Heart right ventricle (tissue), 16 donors: ENCODE data around the gene SH2D3A. TPM values are rescaled to one million over a fixed set of nuclear protein-coding genes. Genes with fewer than 3 reads are reported as not detected.
"Not testable (repeated sequence)": the region's sequence is repeated elsewhere in the genome, so short reads cannot be mapped to it uniquely, and the experiment has no call there.

ENCODE experiments used
- ATAC-seq, 8 donors: fragments of 200-7000 bp; cut with Tn5 transposase; one replicate each; pipeline ENCODE4 v1.9.1; 2020; ENCODE audit warnings: mild to moderate bottlenecking in 8 of 8, moderate library complexity in 8 of 8, moderate number of reproducible peaks in 1 of 8
- DNase-seq, 2 donors: peaks; one replicate each; pipeline ENCODE4 v3.0.0-alpha.2; 2020
- H3K27ac ChIP-seq, 10 donors: fragments of 200-600 bp; sonication (generic) in 2 of 10; one replicate each; pipeline versions ENCODE4 v1.5.0 to v1.8.0; 2020 to 2022; ENCODE audit warnings: mild to moderate bottlenecking in 3 of 10
- H3K27me3 ChIP-seq, 7 donors: fragments of 200-600 bp; one replicate each; pipeline ENCODE4 v1.8.0; 2021 to 2022; ENCODE audit warnings: mild to moderate bottlenecking in 2 of 7
- H3K36me3 ChIP-seq, 9 donors: fragments of 200-600 bp; sonication (generic) in 1 of 9; one replicate each; pipeline versions ENCODE4 v1.5.0 to v1.8.0; 2020 to 2022; ENCODE audit warnings: mild to moderate bottlenecking in 2 of 9
- H3K4me1 ChIP-seq, 9 donors: fragments of 200-600 bp; sonication (generic) in 1 of 9; one replicate each; pipeline versions ENCODE4 v1.5.0 to v1.8.0; 2020 to 2022; ENCODE audit warnings: mild to moderate bottlenecking in 4 of 9
- H3K4me3 ChIP-seq, 10 donors: fragments of 200-600 bp; sonication (generic) in 2 of 10; one replicate each; pipeline versions ENCODE4 v1.5.0 to v1.8.0; 2020 to 2022; ENCODE audit warnings: mild to moderate bottlenecking in 7 of 10, moderate library complexity in 2 of 10
- H3K9me3 ChIP-seq, 11 donors: fragments of 200-600 bp in 10 of 11; sonication (generic) in 2 of 11; one replicate each; pipeline versions ENCODE4 v1.5.0 to v1.8.0; 2013 to 2022; ENCODE audit warnings: mild to moderate bottlenecking in 2 of 11, control low read depth in 1 of 11, moderate library complexity in 1 of 11
- WGBS, 2 donors: extraction: QIAGEN DNeasy Blood & Tissue Kit; methylation state at CpG; one replicate each; pipeline ENCODE4 v1.1.7; 2013; ENCODE audit warnings: inconsistent platforms in 1 of 2; 5-methylcytosine and 5-hydroxymethylcytosine counted together
- intact Hi-C, 10 donors: fragments of 100-400 bp; cut with DNase I; formaldehyde crosslinking; loops; one replicate each; pipeline versions ENCODE4 v1.11.1 to v1.14.2; 2022
- polyA plus RNA-seq, 2 donors: library from polyadenylated mRNA; stranded (reverse); fragments of 200-250 nt; gene quantifications; one replicate each; pipeline ENCODE4 v1.2.3, GENCODE V29; 2013
- total RNA-seq, 10 donors: library from RNA; stranded (reverse); fragmentation: NEBNext Ultra II Directional in 3 of 10; extraction: Animal tissue kit (Norgen Biotek cat#: 25700) in 3 of 10; gene quantifications; one replicate each; pipeline versions ENCODE4 v1.2.1 to v1.2.4, GENCODE V29; 2021 to 2023
- TF ChIP-seq, protein P1 (sequence below), 9 donors: fragments of 200-600 bp; sonication (generic) in 2 of 9; IDR thresholded peaks; one replicate each; pipeline versions ENCODE4 v1.5.0 to v1.8.0; 2021 to 2022; ENCODE audit warnings: antibody characterized with exemption in 9 of 9, mild to moderate bottlenecking in 5 of 9, moderate library complexity in 1 of 9
- donor health status: Arrhythmogenic right ventricular cardiomyopathy.
- donor health status: ischemic (EF 13 %, LVEDD 7.1; RV severe dilation, severe dysfunction).
- donor health status: healthy with polysubstance abuse.
- donor health status: DM: no; HTN: yes; CAD: no.
- donor health status: DM: no; HTN: no; CAD: no.
- donor health status: ischemic (EF 25% LVEDD 6.9; RV normal size, moderate dysfunction).
- donor health status: ischemic (EF 25% LVEDD 5.7; RV mildly dilated, moderate dysfunction).
- donor health status: healthy.
- donor health status: DM: yes; HTN: yes; CAD: no.
- donor health status: Ischemic cardiomyopathy.
- donor health status: ischemic (EF 35%, LVEDD 5.7; RV mildly dilated, moderate dysfunction).
- donor health status: nonischemic (EF 11% LVEDD 7.7; RV severe dilation, severe dysfunction).
- donor health status: DM: yes; HTN: yes; CAD: no.
- donor health status: PGD.
- donor health status: ischemic (EF 29% LVEDD 5.4; RV normal size, mild dysfunction).
- donor health status: nonischemic (EF 23%, LVEDD 6.1; RV moderate dilation, normal function).

SH2D3A gene
- total and polyA plus RNA-seq, 12 donors, result 0.16 to 0.79 (median 0.36) TPM; not detected in 5

DNA sequence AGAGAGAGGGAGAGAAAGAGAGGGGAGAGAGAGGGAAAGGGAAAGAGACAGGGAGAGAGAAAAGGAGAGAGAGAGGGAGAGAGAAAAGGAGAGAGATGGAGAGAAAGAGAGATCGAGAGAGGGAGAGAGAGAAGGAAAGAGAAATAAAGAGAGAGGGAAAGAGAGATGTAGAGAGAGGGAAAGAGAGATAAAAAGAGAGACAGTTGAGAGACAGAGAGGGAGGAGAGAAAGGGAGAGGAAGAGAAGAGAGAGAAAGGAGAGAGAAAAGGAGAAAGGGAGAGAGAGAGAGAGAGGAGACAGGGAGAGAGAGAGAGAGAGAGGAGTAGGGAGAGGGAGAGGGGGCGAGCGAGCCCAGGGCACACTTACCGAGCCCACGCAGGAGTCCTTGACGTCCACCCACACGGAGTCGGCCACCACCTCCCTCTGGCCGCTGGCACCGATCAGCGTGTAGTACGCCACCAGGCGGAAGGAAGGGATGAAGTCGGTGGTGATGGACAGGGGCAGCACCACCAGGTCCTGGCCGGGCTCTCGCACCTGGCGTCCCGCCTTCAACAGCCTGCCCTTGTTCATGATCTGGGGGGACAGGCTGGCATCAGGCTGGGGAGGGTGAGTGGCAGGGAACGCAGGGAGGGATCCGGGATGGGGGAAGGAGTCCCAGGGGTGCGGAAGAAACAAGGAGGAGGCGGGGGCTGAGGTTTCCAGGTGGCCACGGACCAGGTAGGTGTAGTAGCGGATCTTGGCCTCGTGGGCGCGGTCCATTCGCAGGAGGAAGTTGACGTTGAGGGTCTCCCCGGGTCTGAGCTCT, 56.8 kb downstream of the SH2D3A start:
- ATAC-seq, result no peak
- H3K27ac ChIP-seq, result no peak overlapping the region

DNA sequence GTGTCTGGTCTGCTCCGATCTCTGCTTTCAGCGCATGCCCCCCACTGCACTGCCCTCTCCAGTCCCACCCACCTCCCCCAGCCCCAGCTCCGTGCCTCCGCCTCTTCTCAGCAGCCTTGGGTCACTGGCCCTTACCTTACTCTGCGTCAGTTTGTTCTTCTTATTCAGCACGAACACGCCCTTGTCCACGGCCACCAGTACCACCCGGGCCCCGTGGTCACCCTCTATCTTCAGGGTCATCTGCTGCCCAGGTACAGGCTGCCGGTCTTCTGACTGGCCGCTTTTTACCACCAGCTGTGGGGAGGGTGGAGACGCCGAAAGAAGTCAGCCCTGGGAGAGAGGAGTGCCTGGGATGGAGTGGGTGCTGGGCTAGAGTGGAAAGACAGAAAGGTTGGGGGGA, 57.7 kb downstream of the SH2D3A start:
- Histone ChIP-seq H3K9me3 (no peaks in the 10 kb centered on the region), H3K27me3 (peaks cover 0 to 54% (median 44%) of the 10 kb centered on the region in 7 donors), H3K36me3 (peaks cover 0 to 9% (median 0%) of the 10 kb centered on the region in 9 donors), H3K4me3 (no peak overlapping the region), H3K27ac (no peak overlapping the region), H3K4me1 (no peaks in the 10 kb centered on the region)
- intact Hi-C loops, result no loop called here
- WGBS, 2 donors, result 44 to 47% methylated on average over 14 of the region's 14 CpGs
- ATAC-seq, result no peak
- TF ChIP-seq, protein P1, sequence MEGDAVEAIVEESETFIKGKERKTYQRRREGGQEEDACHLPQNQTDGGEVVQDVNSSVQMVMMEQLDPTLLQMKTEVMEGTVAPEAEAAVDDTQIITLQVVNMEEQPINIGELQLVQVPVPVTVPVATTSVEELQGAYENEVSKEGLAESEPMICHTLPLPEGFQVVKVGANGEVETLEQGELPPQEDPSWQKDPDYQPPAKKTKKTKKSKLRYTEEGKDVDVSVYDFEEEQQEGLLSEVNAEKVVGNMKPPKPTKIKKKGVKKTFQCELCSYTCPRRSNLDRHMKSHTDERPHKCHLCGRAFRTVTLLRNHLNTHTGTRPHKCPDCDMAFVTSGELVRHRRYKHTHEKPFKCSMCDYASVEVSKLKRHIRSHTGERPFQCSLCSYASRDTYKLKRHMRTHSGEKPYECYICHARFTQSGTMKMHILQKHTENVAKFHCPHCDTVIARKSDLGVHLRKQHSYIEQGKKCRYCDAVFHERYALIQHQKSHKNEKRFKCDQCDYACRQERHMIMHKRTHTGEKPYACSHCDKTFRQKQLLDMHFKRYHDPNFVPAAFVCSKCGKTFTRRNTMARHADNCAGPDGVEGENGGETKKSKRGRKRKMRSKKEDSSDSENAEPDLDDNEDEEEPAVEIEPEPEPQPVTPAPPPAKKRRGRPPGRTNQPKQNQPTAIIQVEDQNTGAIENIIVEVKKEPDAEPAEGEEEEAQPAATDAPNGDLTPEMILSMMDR (IDR thresholded peaks at IDR 0.05), result no peak
- no peak for DNase-seq

More for the DNA sequence above, 56.8 kb downstream of the SH2D3A start:
- H3K9me3 ChIP-seq, result no peaks in the 10 kb centered on the region
- WGBS, 2 donors, result 19 to 21% methylated on average over 29 to 30 of the region's 30 CpGs
- H3K36me3 ChIP-seq, result peaks cover 0 to 7% (median 0%) of the 10 kb centered on the region in 9 donors
- no peak overlapping the region for H3K4me3 ChIP-seq
- H3K4me1 ChIP-seq, result no peaks in the 10 kb centered on the region
- peaks cover 0 to 58% (median 44%) of the 10 kb centered on the region in 7 donors for H3K27me3 ChIP-seq
- intact Hi-C loops, result no loop called here
- TF ChIP-seq, protein P1 (IDR thresholded peaks at IDR 0.05), result no peak
- no peak for DNase-seq

DNA sequence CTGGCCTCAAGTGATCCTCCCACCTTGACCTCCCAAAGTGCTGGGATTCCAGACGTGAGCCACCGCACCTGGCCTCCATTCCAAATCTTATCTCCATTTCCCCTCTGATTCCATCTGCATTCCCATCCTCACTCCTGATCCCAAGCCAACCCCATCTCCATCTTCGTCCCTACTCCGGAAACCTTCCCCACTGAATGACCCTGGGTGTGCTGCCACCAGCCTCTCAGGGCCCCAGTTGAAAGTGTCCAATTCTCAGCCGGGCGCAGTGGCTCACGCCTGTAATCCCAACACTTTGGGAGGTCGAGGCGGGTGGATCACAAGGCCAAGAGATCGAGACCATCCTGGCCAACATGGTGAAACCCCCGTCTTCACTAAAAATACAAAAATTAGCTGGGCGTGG, 58.3 kb downstream of the SH2D3A start:
- intact Hi-C loops, H3K9me3 ChIP-seq, DNase-seq, H3K4me1 ChIP-seq, ATAC-seq, H3K4me3 ChIP-seq, H3K27ac ChIP-seq: not testable (repeated sequence)
- WGBS, 2 donors, result 83% methylated on average over 12 of the region's 12 CpGs
- Histone ChIP-seq H3K36me3 (peaks cover 0 to 11% (median 0%) of the 10 kb centered on the region in 9 donors), H3K27me3 (peaks cover 0 to 48% (median 44%) of the 10 kb centered on the region in 7 donors)

DNA sequence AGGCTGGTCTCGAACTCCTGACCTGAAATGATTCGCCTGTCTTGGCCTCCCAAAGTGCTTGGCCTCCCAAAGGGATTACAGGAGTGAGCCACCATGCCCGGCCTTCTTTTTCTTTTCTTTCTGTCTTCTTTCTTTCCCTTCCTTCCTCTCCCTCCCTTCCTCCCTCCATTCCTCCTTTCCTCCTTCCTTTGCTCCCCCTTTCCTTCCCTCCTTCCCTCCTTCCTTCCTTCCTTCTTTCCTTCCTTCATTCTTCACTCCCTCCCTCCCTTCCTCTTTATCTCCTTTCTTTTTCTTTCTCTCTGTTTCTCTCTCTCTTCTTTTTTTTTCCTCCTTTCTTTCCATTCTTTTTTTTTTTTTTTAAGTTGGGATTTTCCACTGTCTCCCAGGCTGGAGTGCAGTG, 58.9 kb downstream of the SH2D3A start:
- intact Hi-C loops, result no loop called here
- peaks cover 0 to 51% (median 44%) of the 10 kb centered on the region in 7 donors for H3K27me3 ChIP-seq
- H3K36me3 ChIP-seq, result peaks cover 0 to 15% (median 0%) of the 10 kb centered on the region in 9 donors
- WGBS, 2 donors, result 71 to 74% methylated on average over 3 of the region's 3 CpGs
- TF ChIP-seq, protein P1 (IDR thresholded peaks at IDR 0.05), result no peak
- ATAC-seq (no peak), DNase-seq (no peak)
- no peaks in the 10 kb centered on the region for H3K9me3 ChIP-seq
- H3K4me3 ChIP-seq, result no peak overlapping the region
- H3K4me1 ChIP-seq, result no peaks in the 10 kb centered on the region
- H3K27ac ChIP-seq, result no peak overlapping the region

DNA sequence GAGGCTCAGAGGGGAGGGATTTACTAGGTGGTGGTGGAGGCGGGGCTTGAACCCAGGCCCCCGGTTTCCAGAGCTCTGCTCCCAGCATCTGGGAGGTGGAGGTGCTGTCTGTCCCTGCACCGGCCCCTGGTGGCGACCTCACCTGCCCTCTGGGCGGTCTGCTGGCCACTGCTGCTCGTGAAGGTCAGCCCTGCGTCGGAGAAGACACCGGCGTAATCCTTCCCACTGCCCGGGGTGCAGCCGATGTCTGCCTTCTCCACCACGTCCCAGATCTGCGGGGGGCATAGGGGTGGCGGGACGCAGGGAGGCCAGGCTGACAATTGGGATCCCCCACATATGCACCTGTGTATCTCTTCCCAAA, 59.6 kb downstream of the SH2D3A start:
- intact Hi-C loops, result no loop called here
- TF ChIP-seq, protein P1 (IDR thresholded peaks at IDR 0.05), result no peak
- ATAC-seq (no peak), DNase-seq (no peak)
- no peak overlapping the region for H3K27ac ChIP-seq
- no peak overlapping the region for H3K4me3 ChIP-seq
- no peaks in the 10 kb centered on the region for H3K9me3 ChIP-seq
- H3K4me1 ChIP-seq, result no peaks in the 10 kb centered on the region
- 75 to 79% methylated on average over 14 to 16 of the region's 16 CpGs for WGBS, 2 donors
- peaks cover 0 to 51% (median 44%) of the 10 kb centered on the region in 7 donors for H3K27me3 ChIP-seq
- H3K36me3 ChIP-seq, result peaks cover 0 to 15% (median 0%) of the 10 kb centered on the region in 9 donors
